Sigmoid colon (tissue), 4 donors: ENCODE data around the gene TNS1.

ENCODE experiments used
- CTCF ChIP-seq, 4 experiments: fragments of 450-650 bp in 3 of 4; fragments of 200-600 bp in 1 of 4; IDR thresholded peaks; one replicate each; pipeline ENCODE4 v1.5.1; 2016 to 2019; ENCODE audit warnings: antibody characterized with exemption in 4 of 4, mild to moderate bottlenecking in 3 of 4, moderate library complexity in 2 of 4
- EP300 ChIP-seq, 4 donors: sonication (generic); formaldehyde crosslinking; IDR thresholded peaks; one replicate each; pipeline ENCODE4 v1.6.1; 2017; ENCODE audit warnings: antibody characterized with exemption in 4 of 4
- POLR2A ChIP-seq, 2 donors: fragments of 450-650 bp; IDR thresholded peaks; one replicate each; pipeline ENCODE4 v1.6.1; 2016; ENCODE audit warnings: antibody characterized with exemption in 2 of 2, mild to moderate bottlenecking in 2 of 2, moderate library complexity in 2 of 2

DNA sequence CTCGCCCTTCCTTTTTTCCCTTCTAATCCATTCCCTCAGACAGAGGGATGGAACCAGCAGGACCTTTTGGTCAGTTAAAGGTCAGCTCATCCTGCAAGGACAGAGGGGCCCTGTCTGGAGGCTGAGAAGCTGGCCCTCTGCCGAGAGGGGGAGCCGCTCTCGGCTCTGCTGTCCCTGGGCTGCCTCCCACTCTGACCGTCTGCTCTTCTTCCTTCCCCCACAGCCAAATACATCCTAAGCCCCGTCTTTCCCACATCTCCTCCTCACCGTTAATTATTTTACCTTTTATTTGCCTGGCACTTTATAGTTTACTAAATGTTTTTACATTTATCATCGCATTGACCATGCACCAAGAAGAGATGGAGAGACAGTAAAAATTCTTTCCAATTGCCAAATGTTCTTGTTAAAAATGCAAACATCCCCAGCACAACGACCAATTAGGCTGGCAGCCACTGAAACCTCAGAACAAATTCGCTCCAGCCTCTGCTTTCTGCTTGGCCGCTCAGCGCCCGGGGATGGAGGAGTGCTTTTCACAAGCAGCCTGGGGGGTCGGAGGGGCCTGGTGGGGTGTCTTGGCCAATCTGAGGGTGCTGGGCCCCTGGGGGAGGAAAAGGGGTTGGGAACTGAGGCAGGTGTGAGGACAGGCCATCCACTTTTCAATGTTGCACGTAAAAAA lies 123.7 kb downstream of the TNS1 start:
- TF ChIP-seq CTCF (IDR thresholded peaks at IDR 0.05) (no peak), EP300 (IDR thresholded peaks at IDR 0.05) (no peak), POLR2A (IDR thresholded peaks at IDR 0.05) (no peak)
